Mucosa of stomach (tissue), 1 donor: ENCODE results near the gene ADARB2.

Experiments used
- H3K27me3 ChIP-seq: one replicate; pipeline ENCODE4 v1.7.0; 2013; ENCODE audit warnings: mild to moderate bottlenecking, low read length; ENCODE audit not compliant: control insufficient read depth, insufficient read depth
- H3K36me3 ChIP-seq: one replicate; pipeline ENCODE4 v1.7.0; 2013; ENCODE audit warnings: low read length; ENCODE audit not compliant: control insufficient read depth, insufficient read depth
- H3K4me1 ChIP-seq: one replicate; pipeline ENCODE4 v1.7.0; 2013; ENCODE audit warnings: mild to moderate bottlenecking, low read length; ENCODE audit not compliant: control insufficient read depth, insufficient read depth
- H3K4me3 ChIP-seq: one replicate; pipeline ENCODE4 v1.7.0; 2013; ENCODE audit warnings: low read length
- H3K9ac ChIP-seq: one replicate; pipeline ENCODE4 v1.7.0; 2013; ENCODE audit warnings: mild to moderate bottlenecking, low read length, moderate library complexity
- H3K9me3 ChIP-seq: one replicate; pipeline ENCODE4 v1.7.0; 2013; ENCODE audit warnings: mild to moderate bottlenecking, low read length, moderate library complexity; ENCODE audit not compliant: control insufficient read depth
- donor health status: Pancreatic carcinoma.

Gene ADARB2

GRCh38 chr10:1154531-1155295, 582.6 kb downstream of the ADARB2 start:
- H3K9me3 ChIP-seq, result no peaks in the 10 kb centered on the region

GRCh38 chr10:1153805-1154351, 583.4 kb downstream of the ADARB2 start:
- H3K9ac ChIP-seq, result no peak overlapping the region
- no peaks in the 10 kb centered on the region for H3K4me1 ChIP-seq
- H3K9me3 ChIP-seq, result no peaks in the 10 kb centered on the region
- H3K27me3 ChIP-seq, result no peaks in the 10 kb centered on the region
- no peak overlapping the region for H3K4me3 ChIP-seq
- no peaks in the 10 kb centered on the region for H3K36me3 ChIP-seq

More at GRCh38 chr10:1154531-1155295, 582.6 kb downstream of the ADARB2 start:
- Histone ChIP-seq H3K9ac (no peak overlapping the region), H3K4me3 (no peak overlapping the region), H3K36me3 (no peaks in the 10 kb centered on the region), H3K4me1 (no peaks in the 10 kb centered on the region), H3K27me3 (no peaks in the 10 kb centered on the region)

- H3K4me3 ChIP-seq, result no peak overlapping the region
- no peaks in the 10 kb centered on the region for H3K36me3 ChIP-seq
- H3K9ac ChIP-seq, result no peak overlapping the region
- H3K27me3 ChIP-seq, result no peaks in the 10 kb centered on the region
- no peaks in the 10 kb centered on the region for H3K4me1 ChIP-seq
- H3K9me3 ChIP-seq, result no peaks in the 10 kb centered on the region
These were observed 584.0 kb downstream of the ADARB2 start for GRCh38 chr10:1153251-1153763.

- Histone ChIP-seq H3K9me3 (no peaks in the 10 kb centered on the region), H3K27me3 (no peaks in the 10 kb centered on the region), H3K9ac (no peak overlapping the region)
These were observed 584.7 kb downstream of the ADARB2 start for GRCh38 chr10:1152386-1153250.

GRCh38 chr10:1151076-1152033, 586.0 kb downstream of the ADARB2 start:
- Histone ChIP-seq H3K36me3 (no peaks in the 10 kb centered on the region), H3K9ac (no peak overlapping the region), H3K9me3 (no peaks in the 10 kb centered on the region), H3K27me3 (no peaks in the 10 kb centered on the region), H3K4me3 (no peak overlapping the region), H3K4me1 (no peaks in the 10 kb centered on the region)

More at GRCh38 chr10:1152386-1153250, 584.7 kb downstream of the ADARB2 start:
- Histone ChIP-seq H3K4me1 (no peaks in the 10 kb centered on the region), H3K36me3 (no peaks in the 10 kb centered on the region), H3K4me3 (no peak overlapping the region)

GRCh38 chr10:1150638-1150955, 586.7 kb downstream of the ADARB2 start:
- Histone ChIP-seq H3K4me1 (no peaks in the 10 kb centered on the region), H3K36me3 (no peaks in the 10 kb centered on the region), H3K4me3 (no peak overlapping the region), H3K9ac (no peak overlapping the region), H3K9me3 (no peaks in the 10 kb centered on the region), H3K27me3 (no peaks in the 10 kb centered on the region)

GRCh38 chr10:1149793-1150637, 587.3 kb downstream of the ADARB2 start:
- Histone ChIP-seq H3K9ac (no peak overlapping the region), H3K4me1 (no peaks in the 10 kb centered on the region), H3K4me3 (no peak overlapping the region), H3K27me3 (no peaks in the 10 kb centered on the region), H3K9me3 (no peaks in the 10 kb centered on the region), H3K36me3 (no peaks in the 10 kb centered on the region)

GRCh38 chr10:1148855-1149605, 588.3 kb downstream of the ADARB2 start:
- Histone ChIP-seq H3K9ac (no peak overlapping the region), H3K4me1 (no peaks in the 10 kb centered on the region), H3K9me3 (no peaks in the 10 kb centered on the region), H3K36me3 (no peaks in the 10 kb centered on the region), H3K4me3 (no peak overlapping the region), H3K27me3 (no peaks in the 10 kb centered on the region)

- no peaks in the 10 kb centered on the region for H3K9me3 ChIP-seq
- H3K4me1 ChIP-seq, result no peaks in the 10 kb centered on the region
- H3K36me3 ChIP-seq, result no peaks in the 10 kb centered on the region
- no peak overlapping the region for H3K9ac ChIP-seq
- no peak overlapping the region for H3K4me3 ChIP-seq
- no peaks in the 10 kb centered on the region for H3K27me3 ChIP-seq
These were observed 589.5 kb downstream of the ADARB2 start for GRCh38 chr10:1147810-1148209.

GRCh38 chr10:1142596-1142995, 594.7 kb downstream of the ADARB2 start:
- no peaks in the 10 kb centered on the region for H3K4me1 ChIP-seq
- H3K36me3 ChIP-seq, result no peaks in the 10 kb centered on the region
- H3K9me3 ChIP-seq, result no peaks in the 10 kb centered on the region
- H3K27me3 ChIP-seq, result no peaks in the 10 kb centered on the region
- H3K4me3 ChIP-seq, result no peak overlapping the region
- no peak overlapping the region for H3K9ac ChIP-seq
